HFF-Myc (cell line): ENCODE data around the gene OGDHL.

ENCODE experiments used
- DNase-seq: peaks from one replicate; pipeline ENCODE4 v3.0.0-alpha.2; 2011; ENCODE audit warnings: low read depth; ENCODE audit errors: extremely low read depth
- H3K4me3 ChIP-seq: replicated peaks from 2 replicates; pipeline ENCODE4 v1.5.1; 2011; ENCODE audit warnings: low read depth, mild to moderate bottlenecking, control low read depth, low read length
- CTCF ChIP-seq: IDR thresholded peaks from 2 replicates; pipeline ENCODE4 v1.5.1; 2012; ENCODE audit warnings: mild to moderate bottlenecking, low read depth, low read length, control low read depth; ENCODE audit errors: missing control alignments

OGDHL gene

DNA sequence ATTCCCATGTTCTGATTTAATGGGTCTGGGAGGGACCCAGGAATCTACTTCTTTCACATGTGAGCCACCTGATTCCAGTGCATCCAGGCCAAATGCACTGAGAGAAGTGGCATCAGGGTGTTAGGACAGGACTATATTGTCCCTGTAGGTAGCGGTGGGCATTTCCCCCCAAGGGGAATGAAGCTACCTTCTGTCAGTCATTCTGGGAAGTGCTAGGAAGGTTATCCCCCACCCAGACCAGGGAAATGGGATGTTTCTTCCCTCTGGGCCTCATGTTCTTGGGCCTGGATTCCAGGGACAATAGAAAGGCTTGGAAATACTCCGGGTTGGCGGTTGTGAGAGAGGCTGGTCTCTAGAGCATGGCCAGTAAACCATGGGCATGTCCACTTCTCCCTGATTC, 61.9 kb downstream of the OGDHL start:
- TF ChIP-seq CTCF, result no peak
- no peak for DNase-seq
- no peak overlapping the region for H3K4me3 ChIP-seq

DNA sequence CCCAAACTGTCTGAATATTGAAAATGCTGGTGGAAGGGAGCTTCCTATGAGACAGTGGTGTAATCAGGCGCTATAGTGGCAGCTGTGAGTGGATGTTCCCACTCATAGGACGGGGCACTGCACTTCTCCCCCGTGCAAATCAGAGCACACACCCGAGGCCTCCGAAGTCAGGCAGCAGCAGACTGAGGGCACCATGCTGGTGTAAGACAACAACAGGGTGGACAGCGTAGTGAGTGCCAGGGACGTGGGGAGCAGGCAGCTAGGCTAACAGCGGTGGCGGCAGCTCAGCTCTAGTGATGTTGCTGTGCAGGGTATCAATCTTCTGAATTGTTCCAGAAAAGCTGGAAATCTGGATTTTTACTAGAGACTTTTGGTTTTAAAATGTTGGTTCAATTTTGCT, 63.4 kb downstream of the OGDHL start:
- no peak for TF ChIP-seq CTCF
- H3K4me3 ChIP-seq, result no peak overlapping the region
- DNase-seq, result no peak

- TF ChIP-seq CTCF, result no peak
- H3K4me3 ChIP-seq, result no peak overlapping the region
Observed at GRCh38 chr10:49696311-49696710, 65.8 kb downstream of the OGDHL start.

GRCh38 chr10:49694466-49694865, 67.7 kb downstream of the OGDHL start:
- TF ChIP-seq CTCF, result no peak
- no peak for DNase-seq
- H3K4me3 ChIP-seq, result no peak overlapping the region

More at GRCh38 chr10:49696311-49696710, 65.8 kb downstream of the OGDHL start:
- DNase-seq, result no peak

- H3K4me3 ChIP-seq, result no peak overlapping the region
- TF ChIP-seq CTCF, result no peak
Observed at GRCh38 chr10:49691588-49691987, 70.5 kb downstream of the OGDHL start.

GRCh38 chr10:49690698-49691356, 71.3 kb downstream of the OGDHL start:
- H3K4me3 ChIP-seq, result no peak overlapping the region
- DNase-seq, result peak; percentile 15
- no peak for TF ChIP-seq CTCF

More at GRCh38 chr10:49691588-49691987, 70.5 kb downstream of the OGDHL start:
- DNase-seq, result no peak
